ENCODE results near the gene PRKAR2B.

DNA sequence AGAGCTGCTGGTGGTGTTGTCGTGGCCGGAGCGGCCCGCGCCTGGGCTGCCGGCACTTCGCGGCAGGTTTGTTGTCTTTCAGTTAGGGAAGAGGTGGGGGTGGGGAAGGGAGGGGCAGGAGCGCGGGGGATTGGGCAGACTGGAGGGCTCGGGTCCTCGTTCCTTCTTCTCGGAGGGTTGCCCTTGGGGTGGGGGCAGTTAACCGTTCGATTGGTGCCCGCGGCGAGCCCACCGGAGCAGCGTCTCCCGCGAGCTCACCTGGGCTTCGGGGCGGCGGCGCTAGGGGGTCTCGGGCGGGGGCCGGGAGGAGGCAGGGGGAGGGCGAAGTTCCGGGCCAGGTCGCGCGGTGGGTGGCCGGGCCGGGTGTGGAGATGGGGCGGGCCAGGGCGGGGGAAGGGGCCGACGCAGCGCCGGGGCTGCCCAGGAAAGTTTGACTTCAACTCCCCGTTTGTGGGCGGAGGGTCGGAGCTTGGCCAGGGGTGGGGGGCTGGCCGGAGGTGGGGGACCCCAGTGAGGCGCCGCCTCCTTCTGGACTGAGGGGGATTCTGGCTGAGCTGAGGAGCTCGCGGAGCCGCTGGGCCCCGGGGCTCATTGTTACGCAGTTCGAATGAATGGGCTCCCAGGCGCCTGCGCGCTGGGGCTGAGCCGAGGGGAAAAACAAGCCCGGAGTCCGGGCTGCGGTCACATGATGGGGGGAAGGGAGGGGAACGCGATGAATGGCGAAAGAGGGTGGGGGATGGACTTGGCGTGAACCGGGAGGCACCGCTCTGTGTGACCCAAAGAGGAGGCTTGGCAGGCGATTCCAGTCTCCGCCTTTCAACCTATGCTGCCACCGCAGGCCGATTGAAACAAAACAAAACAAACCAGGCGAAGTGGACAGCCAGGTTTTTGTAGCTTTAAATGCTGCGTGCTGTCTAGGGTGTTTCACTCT lies 124.9 kb downstream of the PRKAR2B start:
- TF ChIP-seq CTCF (IDR thresholded peaks at IDR 0.05) = peak in 3 of 4 experiments; percentile 16 to 28 (median 22)
- peak; percentile 69 for TF ChIP-seq POLR2A (IDR thresholded peaks at IDR 0.05)

Measured in uterus (tissue), 2 donors.